Activated naive CD8-positive, alpha-beta T cell (primary cell): ENCODE results near the gene SYNGR3.
A peak's percentile ranks its signal among the peaks of the same experiment; 100 is the strongest.

Experiments used
- H3K27ac Mint-ChIP-seq: one replicate; pipeline ENCODE4 v1.8.0; 2021; ENCODE audit warnings: mixed read lengths
- H3K27me3 Mint-ChIP-seq: one replicate; pipeline ENCODE4 v1.8.0; 2021; ENCODE audit warnings: mixed read lengths
- H3K36me3 Mint-ChIP-seq: one replicate; pipeline ENCODE4 v1.8.0; 2021; ENCODE audit warnings: mixed read lengths
- H3K4me1 Mint-ChIP-seq: one replicate; pipeline ENCODE4 v1.8.0; 2021; ENCODE audit warnings: low read depth, mixed read lengths
- H3K4me3 Mint-ChIP-seq: one replicate; pipeline ENCODE4 v1.8.0; 2021; ENCODE audit warnings: mild to moderate bottlenecking, mixed read lengths
- H3K9me3 Mint-ChIP-seq: one replicate; pipeline ENCODE4 v1.8.0; 2021; ENCODE audit warnings: low read depth, mixed read lengths

Gene SYNGR3

GRCh38 chr16:1980030-1980769 lies 9.6 kb upstream of the SYNGR3 start:
- Mint-ChIP-seq H3K36me3 (peaks cover 4% of the 10 kb centered on the region), H3K4me3 (no peak overlapping the region), H3K27me3 (no peaks in the 10 kb centered on the region)

GRCh38 chr16:1980770-1981087 lies 9.0 kb upstream of the SYNGR3 start:
- H3K9me3 Mint-ChIP-seq, result no peaks in the 10 kb centered on the region
- peaks cover 4% of the 10 kb centered on the region for H3K36me3 Mint-ChIP-seq
- no peaks in the 10 kb centered on the region for H3K27me3 Mint-ChIP-seq
- H3K27ac Mint-ChIP-seq, result no peak overlapping the region
- H3K4me1 Mint-ChIP-seq, result peaks cover 12% of the 10 kb centered on the region
- no peak overlapping the region for H3K4me3 Mint-ChIP-seq

More at GRCh38 chr16:1980030-1980769, 9.6 kb upstream of the SYNGR3 start:
- H3K4me1 Mint-ChIP-seq, result peaks cover 12% of the 10 kb centered on the region
- no peaks in the 10 kb centered on the region for H3K9me3 Mint-ChIP-seq
- H3K27ac Mint-ChIP-seq, result no peak overlapping the region

GRCh38 chr16:1981398-1981836 lies 8.4 kb upstream of the SYNGR3 start, which contains the start of gene NOXO1:
Gene NOXO1, minus strand, starts transcription at chr16:1981469. Its CDS starts 290 bp downstream, at chr16:1981179.
- Mint-ChIP-seq H3K4me1 (peaks cover 12% of the 10 kb centered on the region), H3K4me3 (peak within 1 kb of the TSS; percentile 35), H3K27ac (no peak within 1 kb of the TSS), H3K27me3 (no peaks in the 10 kb centered on the region), H3K9me3 (no peaks in the 10 kb centered on the region), H3K36me3 (no peaks in the 10 kb centered on the region)

- no peak overlapping the region for H3K27ac Mint-ChIP-seq
- H3K36me3 Mint-ChIP-seq, result no peaks in the 10 kb centered on the region
- H3K4me3 Mint-ChIP-seq, result peak overlapping the region; percentile 35
- H3K9me3 Mint-ChIP-seq, result no peaks in the 10 kb centered on the region
- peaks cover 12% of the 10 kb centered on the region for H3K4me1 Mint-ChIP-seq
- H3K27me3 Mint-ChIP-seq, result no peaks in the 10 kb centered on the region
These were observed 7.7 kb upstream of the SYNGR3 start for GRCh38 chr16:1982013-1982433.

GRCh38 chr16:1982991-1983543 lies 6.7 kb upstream of the SYNGR3 start:
- H3K36me3 Mint-ChIP-seq, result no peaks in the 10 kb centered on the region
- H3K9me3 Mint-ChIP-seq, result no peaks in the 10 kb centered on the region
- H3K4me1 Mint-ChIP-seq, result peaks cover 12% of the 10 kb centered on the region
- H3K27ac Mint-ChIP-seq, result no peak overlapping the region
- H3K4me3 Mint-ChIP-seq, result peak overlapping the region; percentile 80
- H3K27me3 Mint-ChIP-seq, result no peaks in the 10 kb centered on the region

GRCh38 chr16:1983544-1984346 lies 6.0 kb upstream of the SYNGR3 start, which contains the start of gene GFER:
Gene GFER, plus strand, starts transcription at chr16:1984193. Its CDS starts 26 bp downstream, at chr16:1984219.
- Mint-ChIP-seq H3K4me1 (peaks cover 14% of the 10 kb centered on the region), H3K4me3 (peak within 1 kb of the TSS; percentile 84), H3K27me3 (peaks cover 2% of the 10 kb centered on the region), H3K36me3 (no peaks in the 10 kb centered on the region), H3K9me3 (no peaks in the 10 kb centered on the region), H3K27ac (peak within 1 kb of the TSS; percentile 58)

- Mint-ChIP-seq H3K4me1 (peaks cover 18% of the 10 kb centered on the region), H3K4me3 (peak overlapping the region; percentile 84), H3K36me3 (no peaks in the 10 kb centered on the region), H3K27me3 (peaks cover 5% of the 10 kb centered on the region), H3K9me3 (no peaks in the 10 kb centered on the region), H3K27ac (peak overlapping the region; percentile 58)
These were observed 5.2 kb upstream of the SYNGR3 start for GRCh38 chr16:1984347-1985225.

GRCh38 chr16:1985466-1986150 lies 4.2 kb upstream of the SYNGR3 start:
- peaks cover 18% of the 10 kb centered on the region for H3K4me1 Mint-ChIP-seq
- H3K4me3 Mint-ChIP-seq, result peak overlapping the region; percentile 84
- peaks cover 5% of the 10 kb centered on the region for H3K27me3 Mint-ChIP-seq
- no peaks in the 10 kb centered on the region for H3K9me3 Mint-ChIP-seq
- no peak overlapping the region for H3K27ac Mint-ChIP-seq
- H3K36me3 Mint-ChIP-seq, result no peaks in the 10 kb centered on the region

- Mint-ChIP-seq H3K4me3 (no peak overlapping the region), H3K27me3 (peaks cover 5% of the 10 kb centered on the region), H3K36me3 (no peaks in the 10 kb centered on the region), H3K9me3 (no peaks in the 10 kb centered on the region), H3K27ac (no peak overlapping the region), H3K4me1 (peaks cover 23% of the 10 kb centered on the region)
These were observed 2.6 kb upstream of the SYNGR3 start for GRCh38 chr16:1987198-1987597.

- Mint-ChIP-seq H3K4me3 (no peak overlapping the region), H3K9me3 (no peaks in the 10 kb centered on the region)
These were observed 256 bp downstream of the SYNGR3 start for GRCh38 chr16:1990101-1990350.

GRCh38 chr16:1990351-1991134 lies 773 bp downstream of the SYNGR3 start:
- H3K36me3 Mint-ChIP-seq, result no peaks in the 10 kb centered on the region
- H3K27me3 Mint-ChIP-seq, result peaks cover 5% of the 10 kb centered on the region
- H3K27ac Mint-ChIP-seq, result peak overlapping the region; percentile 50
- H3K4me1 Mint-ChIP-seq, result peaks cover 16% of the 10 kb centered on the region
- H3K9me3 Mint-ChIP-seq, result no peaks in the 10 kb centered on the region
- peak overlapping the region; percentile 78 for H3K4me3 Mint-ChIP-seq

More at GRCh38 chr16:1990101-1990350, 256 bp downstream of the SYNGR3 start:
- H3K4me1 Mint-ChIP-seq, result peaks cover 16% of the 10 kb centered on the region
- H3K27ac Mint-ChIP-seq, result no peak overlapping the region
- H3K36me3 Mint-ChIP-seq, result no peaks in the 10 kb centered on the region
- peaks cover 5% of the 10 kb centered on the region for H3K27me3 Mint-ChIP-seq

GRCh38 chr16:1991135-1991551 lies 1.4 kb downstream of the SYNGR3 start:
- Mint-ChIP-seq H3K27me3 (peaks cover 5% of the 10 kb centered on the region), H3K4me3 (peak overlapping the region; percentile 78), H3K27ac (peak overlapping the region; percentile 54), H3K9me3 (no peaks in the 10 kb centered on the region), H3K36me3 (no peaks in the 10 kb centered on the region), H3K4me1 (peaks cover 17% of the 10 kb centered on the region)

GRCh38 chr16:1991588-1991947 lies 1.8 kb downstream of the SYNGR3 start:
- Mint-ChIP-seq H3K27ac (peak overlapping the region; percentile 54), H3K4me1 (peaks cover 19% of the 10 kb centered on the region), H3K27me3 (peaks cover 5% of the 10 kb centered on the region), H3K36me3 (no peaks in the 10 kb centered on the region), H3K9me3 (no peaks in the 10 kb centered on the region), H3K4me3 (peak overlapping the region; percentile 78)
